Upper lobe of left lung (tissue), 4 donors: ENCODE measurements around the gene GPR61.

Experiments
- CTCF ChIP-seq, 6 experiments: fragments of 450-650 bp in 4 of 6; fragments of 200-600 bp in 2 of 6; sonication (generic) in 2 of 6; IDR thresholded peaks; one replicate each; pipeline ENCODE4 v1.5.1; 2016 to 2019; ENCODE audit warnings: antibody characterized with exemption in 6 of 6
- EP300 ChIP-seq, 4 donors: sonication (generic); formaldehyde crosslinking; IDR thresholded peaks; one replicate each; pipeline ENCODE4 v1.5.1; 2017; ENCODE audit warnings: antibody characterized with exemption in 4 of 4, control low read depth in 2 of 4
- POLR2A ChIP-seq, 4 donors: fragments of 450-650 bp; IDR thresholded peaks; one replicate each; pipeline ENCODE4 v1.5.1; 2016 to 2017; ENCODE audit warnings: antibody characterized with exemption in 4 of 4, mild to moderate bottlenecking in 2 of 4

DNA sequence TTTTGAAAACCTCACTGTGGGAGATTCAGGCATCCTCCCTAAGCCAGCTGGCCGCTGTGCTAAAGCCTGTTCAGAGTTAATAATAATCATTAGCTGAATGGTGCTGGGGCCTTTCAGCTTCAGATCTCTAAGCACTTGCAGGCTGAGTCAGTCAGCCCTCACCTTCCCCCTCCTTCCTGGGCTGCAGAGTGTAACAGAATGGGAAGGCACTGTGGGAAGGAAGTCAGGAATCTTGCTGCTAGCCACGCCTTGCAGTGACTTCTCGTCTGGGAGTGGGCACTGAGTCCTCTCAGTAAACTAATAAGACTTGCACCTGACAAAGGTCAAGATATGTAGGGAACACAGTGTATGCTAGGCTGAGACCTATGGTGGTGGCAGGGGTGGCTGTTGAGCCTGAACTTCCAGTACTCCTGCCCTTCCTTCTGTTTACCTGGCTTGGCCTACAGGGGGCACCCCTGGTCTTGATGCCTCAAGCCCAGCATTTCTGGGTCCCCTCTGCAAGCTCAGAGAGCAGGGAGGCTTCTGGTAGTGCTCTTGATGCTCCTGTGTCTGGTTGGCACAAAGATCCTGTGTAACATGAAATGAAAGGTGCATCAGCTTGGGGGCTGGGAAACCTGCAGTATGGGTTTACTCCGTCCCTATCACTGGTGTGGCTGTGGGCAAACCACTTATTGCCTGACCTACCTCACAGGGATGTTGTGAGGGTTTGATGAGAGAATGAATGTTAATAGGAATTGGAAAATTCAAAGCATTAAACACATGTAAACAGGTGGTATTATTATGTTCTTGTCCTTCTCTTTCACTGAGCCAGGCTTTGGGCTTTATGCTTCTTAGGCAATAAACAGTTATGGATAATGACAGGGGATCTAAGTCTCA lies 39.8 kb upstream of the GPR61 start:
- peak in 4 of 6 experiments; percentile 24 to 53 (median 39) for TF ChIP-seq CTCF (IDR thresholded peaks at IDR 0.05)
- TF ChIP-seq POLR2A (IDR thresholded peaks at IDR 0.05) = no peak
- no peak for TF ChIP-seq EP300 (IDR thresholded peaks at IDR 0.05)
